Right atrium auricular region (tissue), 2 donors: Measurements from ENCODE around the gene SYNJ2. TPM values are rescaled to one million over a fixed set of nuclear protein-coding genes. Genes with fewer than 3 reads are reported as not detected.

Experiments
- DNase-seq: peaks from one replicate; pipeline ENCODE4 v3.0.0-alpha.2; 2019; ENCODE audit warnings: low spot score
- H3K27ac ChIP-seq, 2 donors: fragments of 200-600 bp; sonication (generic); 1 replicate in 1 of 2; 2 replicates in 1 of 2; pipeline ENCODE4 v1.5.1; 2016 to 2019
- H3K27me3 ChIP-seq, 2 donors: fragments of 200-600 bp; sonication (generic); one replicate each; pipeline versions ENCODE4 v1.5.1 to v1.6.0; 2017 to 2019
- H3K36me3 ChIP-seq: fragments of 200-600 bp; sonication (generic); one replicate; pipeline ENCODE4 v1.5.1; 2016
- H3K4me1 ChIP-seq, 2 donors: fragments of 200-600 bp; sonication (generic); one replicate each; pipeline versions ENCODE4 v1.5.1 to v1.6.0; 2017 to 2019
- H3K4me3 ChIP-seq, 2 donors: fragments of 200-600 bp; sonication (generic); 1 replicate in 1 of 2; 2 replicates in 1 of 2; pipeline ENCODE4 v1.5.1; 2017 to 2019; ENCODE audit warnings: mild to moderate bottlenecking in 1 of 2, moderate library complexity in 1 of 2
- H3K9me3 ChIP-seq, 2 donors: fragments of 200-600 bp; sonication (generic); one replicate each; pipeline ENCODE4 v1.5.1; 2019
- total RNA-seq, 2 donors: library from RNA; depleted of rRNA; stranded (reverse); fragments of >200 nt; gene quantifications; one replicate each; pipeline ENCODE4 v1.1.0, GENCODE V29; 2016
- TF ChIP-seq, protein P1 (sequence below), 2 donors: fragments of 200-600 bp; sonication (generic); IDR thresholded peaks; one replicate each; pipeline ENCODE4 v1.5.1; 2019; ENCODE audit warnings: antibody characterized with exemption in 2 of 2

Gene SYNJ2
- total RNA-seq, 2 donors from 2014 or later: 10.1 to 20.0 TPM

DNA sequence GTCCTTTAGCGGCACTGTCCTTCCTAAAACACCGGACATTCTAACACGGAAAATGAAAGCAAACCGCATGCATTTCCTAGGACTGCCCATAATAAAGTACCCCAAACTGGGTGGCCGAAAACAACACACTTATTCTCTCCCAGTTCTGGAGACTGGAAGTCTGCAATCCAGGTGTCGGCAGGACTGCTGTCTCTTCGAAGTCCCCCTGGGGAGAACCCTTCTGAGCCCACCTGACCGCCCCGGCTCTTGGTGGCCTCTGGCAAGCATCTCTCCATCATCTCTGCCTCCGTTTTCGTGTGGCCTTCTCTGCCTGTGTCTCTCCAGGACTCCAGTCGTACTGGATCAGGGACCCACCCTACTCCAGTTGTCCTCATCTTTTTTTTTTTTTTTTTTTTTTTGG lies 55.4 kb downstream of the SYNJ2 start:
- Histone ChIP-seq H3K4me1 (peaks cover 0 to 60% of the 10 kb centered on the region in 2 donors), H3K9me3 (no peaks in the 10 kb centered on the region), H3K4me3 (no peak overlapping the region), H3K36me3 (peaks cover 4% of the 10 kb centered on the region), H3K27me3 (no peaks in the 10 kb centered on the region), H3K27ac (no peak overlapping the region)
- DNase-seq: no peak
- TF ChIP-seq, protein P1, sequence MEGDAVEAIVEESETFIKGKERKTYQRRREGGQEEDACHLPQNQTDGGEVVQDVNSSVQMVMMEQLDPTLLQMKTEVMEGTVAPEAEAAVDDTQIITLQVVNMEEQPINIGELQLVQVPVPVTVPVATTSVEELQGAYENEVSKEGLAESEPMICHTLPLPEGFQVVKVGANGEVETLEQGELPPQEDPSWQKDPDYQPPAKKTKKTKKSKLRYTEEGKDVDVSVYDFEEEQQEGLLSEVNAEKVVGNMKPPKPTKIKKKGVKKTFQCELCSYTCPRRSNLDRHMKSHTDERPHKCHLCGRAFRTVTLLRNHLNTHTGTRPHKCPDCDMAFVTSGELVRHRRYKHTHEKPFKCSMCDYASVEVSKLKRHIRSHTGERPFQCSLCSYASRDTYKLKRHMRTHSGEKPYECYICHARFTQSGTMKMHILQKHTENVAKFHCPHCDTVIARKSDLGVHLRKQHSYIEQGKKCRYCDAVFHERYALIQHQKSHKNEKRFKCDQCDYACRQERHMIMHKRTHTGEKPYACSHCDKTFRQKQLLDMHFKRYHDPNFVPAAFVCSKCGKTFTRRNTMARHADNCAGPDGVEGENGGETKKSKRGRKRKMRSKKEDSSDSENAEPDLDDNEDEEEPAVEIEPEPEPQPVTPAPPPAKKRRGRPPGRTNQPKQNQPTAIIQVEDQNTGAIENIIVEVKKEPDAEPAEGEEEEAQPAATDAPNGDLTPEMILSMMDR (IDR thresholded peaks at IDR 0.05): no peak

DNA sequence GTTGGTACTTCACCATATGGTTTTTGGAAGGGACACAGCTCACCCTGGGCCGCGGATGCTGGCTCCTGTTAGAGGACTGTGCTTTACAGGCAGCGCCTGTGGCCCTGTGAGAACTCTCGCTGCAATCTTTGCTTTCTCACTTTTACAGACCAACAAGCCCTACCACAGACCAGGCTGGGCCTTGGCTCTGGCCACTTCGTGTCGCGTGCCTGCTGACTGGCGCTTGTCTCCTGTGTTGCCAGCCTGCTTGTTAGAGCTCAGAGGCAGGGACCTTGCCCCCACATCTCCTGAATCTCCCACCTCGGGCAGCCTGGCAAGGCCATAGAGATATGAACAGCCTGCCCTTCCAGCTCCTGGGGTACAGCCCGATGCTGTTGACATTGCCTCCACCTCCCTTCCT lies 56.1 kb downstream of the SYNJ2 start:
- Histone ChIP-seq H3K27ac (peak overlapping the region; percentile 10 to 38), H3K36me3 (peaks cover 4% of the 10 kb centered on the region), H3K4me1 (peaks cover 0 to 60% of the 10 kb centered on the region in 2 donors), H3K27me3 (no peaks in the 10 kb centered on the region), H3K9me3 (no peaks in the 10 kb centered on the region), H3K4me3 (no peak overlapping the region)
- no peak for DNase-seq
- TF ChIP-seq, protein P1 (IDR thresholded peaks at IDR 0.05): no peak

DNA sequence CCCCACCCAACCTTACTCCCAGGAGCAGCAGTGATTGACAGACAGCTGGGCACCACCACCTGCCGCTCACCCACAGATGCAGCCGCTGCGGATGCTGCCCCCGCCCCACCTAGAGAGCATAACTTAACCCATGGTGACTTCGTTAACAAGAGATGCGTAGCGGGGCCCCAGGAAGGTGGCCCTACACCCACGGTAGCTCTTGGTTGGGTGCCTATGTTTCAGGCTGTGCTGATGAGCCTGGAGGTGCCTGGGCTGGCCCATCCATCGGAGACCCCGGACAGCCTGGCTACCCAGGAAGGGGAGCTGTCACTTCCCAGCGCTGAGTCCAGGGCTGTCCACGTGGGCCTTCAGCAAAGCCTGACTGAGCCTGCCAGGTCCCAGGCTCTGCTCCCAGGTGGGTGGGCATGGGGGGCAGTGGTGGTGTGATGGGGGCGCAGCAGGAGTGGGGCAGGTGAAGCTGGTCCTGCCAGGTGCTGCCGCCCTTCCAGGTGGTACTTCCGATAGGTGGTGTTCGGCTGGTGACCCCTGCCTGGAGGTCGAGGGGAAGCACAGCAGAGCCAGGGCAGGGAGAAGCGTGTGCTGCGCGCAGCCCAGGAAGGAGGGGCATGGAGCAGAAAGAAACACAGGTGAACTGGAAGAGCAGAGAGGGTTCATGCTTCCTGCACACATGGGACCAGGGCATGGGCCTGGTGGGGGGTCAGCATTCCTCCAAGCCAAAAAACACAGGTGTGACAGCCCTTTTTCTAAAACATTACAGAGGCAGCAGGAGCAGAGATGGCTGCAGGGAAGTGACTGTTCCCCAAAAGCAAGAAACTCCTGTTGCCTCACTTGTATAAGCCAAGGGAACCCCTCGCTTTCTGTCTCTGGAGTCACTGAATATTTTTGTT lies 56.9 kb downstream of the SYNJ2 start:
- Histone ChIP-seq H3K36me3 (peaks cover 4% of the 10 kb centered on the region), H3K4me1 (peaks cover 0 to 57% of the 10 kb centered on the region in 2 donors), H3K4me3 (no peak overlapping the region), H3K27ac (peak overlapping the region; percentile 38 to 95), H3K27me3 (no peaks in the 10 kb centered on the region), H3K9me3 (no peaks in the 10 kb centered on the region)
- DNase-seq: no peak
- TF ChIP-seq, protein P1 (IDR thresholded peaks at IDR 0.05): no peak

DNA sequence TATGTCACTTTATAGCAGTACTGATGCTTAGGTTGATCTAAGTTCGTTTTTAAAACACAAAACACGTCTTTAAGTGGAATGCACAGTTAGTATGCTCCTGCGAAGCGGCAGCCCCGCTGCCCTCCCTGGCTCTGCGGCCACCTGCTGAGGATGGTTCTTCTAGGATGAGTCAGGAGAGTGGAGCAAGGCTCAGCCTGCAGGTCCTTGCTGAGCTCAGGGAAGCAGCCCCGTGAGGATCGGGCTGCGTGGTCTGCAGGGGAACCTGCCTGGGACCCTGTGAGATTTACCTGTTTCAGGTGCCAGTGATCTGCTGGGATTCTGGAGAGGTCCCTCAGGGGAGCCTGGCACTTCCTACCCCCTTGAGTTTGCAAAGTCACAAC lies 57.5 kb downstream of the SYNJ2 start:
- Histone ChIP-seq H3K9me3 (no peaks in the 10 kb centered on the region), H3K27ac (peak overlapping the region; percentile 94 to 95), H3K36me3 (peaks cover 4% of the 10 kb centered on the region), H3K4me1 (peaks cover 0 to 58% of the 10 kb centered on the region in 2 donors), H3K27me3 (no peaks in the 10 kb centered on the region), H3K4me3 (no peak overlapping the region)
- no peak for DNase-seq
- TF ChIP-seq, protein P1 (IDR thresholded peaks at IDR 0.05): no peak

DNA sequence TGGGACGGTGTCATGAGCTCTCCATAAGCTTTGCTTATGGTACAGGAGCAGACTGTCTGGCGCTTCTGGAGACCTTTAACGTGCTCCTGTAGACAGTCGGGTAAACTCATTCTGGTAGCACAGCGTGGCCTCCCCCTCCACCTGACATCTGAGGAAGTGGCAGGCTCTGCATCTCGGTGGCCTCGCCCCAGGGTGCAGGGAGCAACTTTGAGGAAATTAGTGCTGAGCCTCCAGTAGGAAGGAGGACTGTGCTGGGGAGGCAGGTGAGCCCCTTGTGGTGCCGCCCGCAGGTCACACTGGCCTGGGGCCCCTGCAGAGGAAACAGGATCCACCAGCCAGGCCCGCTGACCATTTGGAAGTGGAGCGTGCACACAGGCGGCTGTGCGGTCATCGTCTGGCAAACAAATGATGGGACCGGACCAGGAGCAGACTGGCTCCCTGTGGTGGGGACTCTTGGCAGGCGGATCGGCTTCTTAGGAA lies 57.9 kb downstream of the SYNJ2 start:
- TF ChIP-seq, protein P1 (IDR thresholded peaks at IDR 0.05): no peak
- no peak overlapping the region for H3K4me3 ChIP-seq
- H3K4me1 ChIP-seq: peaks cover 0 to 63% of the 10 kb centered on the region in 2 donors
- peak overlapping the region; percentile 94 to 95 for H3K27ac ChIP-seq
- H3K36me3 ChIP-seq: peaks cover 4% of the 10 kb centered on the region
- no peaks in the 10 kb centered on the region for H3K27me3 ChIP-seq
- no peak for DNase-seq
- no peaks in the 10 kb centered on the region for H3K9me3 ChIP-seq
